Activated T-cell treated with anti-CD3 and anti-CD28 coated beads, Interleukin-2, amount 50 U/mL, for 4 hours (primary cell): Measurements from ENCODE around the gene SBF2. TPM values are rescaled to one million over a fixed set of nuclear protein-coding genes. Genes with fewer than 3 reads are reported as not detected.
A peak's percentile ranks its signal among the peaks of the same experiment; 100 is the strongest.

Experiments
- ATAC-seq, 2 donors: fragments of 200-7000 bp; cut with Tn5 transposase; one replicate each; pipeline ENCODE4 v1.10.0; 2021
- DNase-seq: peaks from one replicate; pipeline ENCODE4 v3.0.0-alpha.2; 2020
- H3K27me3 Mint-ChIP-seq: one replicate; pipeline ENCODE4 v1.8.0; 2021; ENCODE audit warnings: low read depth, mixed read lengths
- H3K36me3 Mint-ChIP-seq: one replicate; pipeline ENCODE4 v1.8.0; 2022; ENCODE audit warnings: mixed read lengths; ENCODE audit not compliant: insufficient read depth
- H3K4me1 Mint-ChIP-seq: one replicate; pipeline ENCODE4 v1.8.0; 2021; ENCODE audit warnings: low read depth, mixed read lengths
- H3K4me3 Mint-ChIP-seq: one replicate; pipeline ENCODE4 v1.8.0; 2021; ENCODE audit warnings: mild to moderate bottlenecking, moderate library complexity, mixed read lengths
- H3K9me3 Mint-ChIP-seq: one replicate; pipeline ENCODE4 v1.8.0; 2021; ENCODE audit warnings: mixed read lengths
- total RNA-seq, 3 donors: library from RNA; stranded (reverse); gene quantifications; one replicate each; pipeline ENCODE4 v1.2.1, GENCODE V29; 2021

SBF2 gene
- total RNA-seq, 3 donors from 2014 or later = 3.0 to 6.9 (median 3.5) TPM

DNA sequence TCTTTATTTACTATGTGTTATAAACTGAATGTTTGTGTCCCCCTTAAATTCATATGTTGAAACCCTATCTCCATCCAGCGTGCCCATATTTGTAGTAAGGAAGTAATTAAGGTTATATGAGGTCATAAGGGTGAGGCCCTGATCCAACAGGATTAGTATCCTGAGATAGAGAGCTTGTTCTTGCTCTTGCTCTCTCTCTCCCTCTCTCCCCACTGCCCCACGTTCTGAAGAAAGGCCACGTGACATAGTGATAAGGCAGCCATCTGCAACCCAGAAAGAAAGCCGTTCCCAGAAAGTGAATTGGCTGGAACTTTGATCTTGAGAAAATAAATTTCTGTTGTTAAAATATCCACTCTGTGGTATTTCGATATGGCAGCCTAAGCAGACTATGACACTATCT lies 417.7 kb downstream of the SBF2 start:
- Mint-ChIP-seq H3K9me3 (peaks cover 9% of the 10 kb centered on the region), H3K27me3 (no peaks in the 10 kb centered on the region), H3K36me3 (peaks cover 3% of the 10 kb centered on the region), H3K4me3 (no peak overlapping the region), H3K4me1 (no peaks in the 10 kb centered on the region)
- DNase-seq (no peak), ATAC-seq (no peak)

DNA sequence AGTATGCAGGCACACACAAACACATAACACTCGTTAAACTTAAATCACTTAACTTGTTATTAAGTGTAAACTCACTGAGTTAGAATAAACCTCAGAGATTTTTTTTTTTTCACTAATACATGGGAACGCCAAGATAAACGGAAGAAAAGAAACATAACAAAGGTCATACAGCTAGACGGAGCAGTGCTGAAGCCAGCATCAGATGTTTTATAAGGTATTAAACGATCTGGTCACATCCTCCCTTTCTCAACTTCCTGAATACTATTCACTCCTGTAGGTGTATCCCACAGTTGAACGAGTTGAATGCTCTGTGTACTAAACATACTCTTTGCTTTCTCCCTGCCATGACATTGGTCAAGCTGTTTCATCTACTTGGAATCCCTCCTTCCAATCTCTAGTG lies 418.2 kb downstream of the SBF2 start:
- no peaks in the 10 kb centered on the region for H3K27me3 Mint-ChIP-seq
- H3K4me3 Mint-ChIP-seq = no peak overlapping the region
- H3K36me3 Mint-ChIP-seq = peaks cover 3% of the 10 kb centered on the region
- H3K4me1 Mint-ChIP-seq = no peaks in the 10 kb centered on the region
- H3K9me3 Mint-ChIP-seq = peaks cover 9% of the 10 kb centered on the region
- ATAC-seq (no peak), DNase-seq (no peak)

DNA sequence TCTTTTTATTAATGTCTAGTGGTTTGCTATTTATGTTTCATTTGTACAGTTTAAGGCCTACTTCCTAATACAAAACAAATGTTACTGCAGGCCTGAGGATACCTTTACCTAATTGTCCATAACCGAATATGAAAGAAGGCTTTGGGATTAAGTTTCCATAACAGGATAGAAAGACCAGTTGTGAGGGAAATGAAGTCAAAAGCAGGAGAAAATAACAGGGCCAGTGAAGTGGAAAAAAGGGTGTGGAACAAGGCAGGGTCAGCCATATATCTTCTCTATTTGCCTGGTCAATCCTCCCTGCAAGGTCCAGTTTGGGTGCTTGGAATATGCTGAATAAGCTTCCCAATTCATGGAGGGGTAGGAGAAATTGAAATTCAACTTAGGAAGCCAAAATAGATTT lies 418.6 kb downstream of the SBF2 start:
- Mint-ChIP-seq H3K27me3 (no peaks in the 10 kb centered on the region), H3K9me3 (peaks cover 9% of the 10 kb centered on the region), H3K36me3 (peaks cover 3% of the 10 kb centered on the region), H3K4me1 (no peaks in the 10 kb centered on the region), H3K4me3 (no peak overlapping the region)
- ATAC-seq (no peak), DNase-seq (no peak)

DNA sequence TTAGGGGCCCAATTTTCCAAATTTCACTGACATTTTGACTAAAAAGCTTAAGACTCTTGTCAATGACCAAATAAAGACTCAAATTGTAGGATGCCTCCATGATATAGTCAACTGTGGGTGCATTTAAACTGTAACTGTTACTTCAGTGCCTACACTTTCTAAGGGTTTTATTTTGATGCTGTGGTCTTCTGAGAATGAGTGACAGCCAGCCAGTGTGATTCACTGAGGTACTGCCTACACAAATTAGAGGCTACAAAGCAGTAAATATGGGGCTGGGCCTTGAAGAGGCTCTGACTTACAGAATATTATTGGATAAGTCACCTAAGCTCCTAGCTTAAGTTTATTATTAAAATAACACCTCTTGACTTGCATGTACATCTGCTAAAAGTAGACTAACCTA lies 419.6 kb downstream of the SBF2 start:
- Mint-ChIP-seq H3K27me3 (no peaks in the 10 kb centered on the region), H3K4me3 (no peak overlapping the region)
- ATAC-seq = no peak

DNA sequence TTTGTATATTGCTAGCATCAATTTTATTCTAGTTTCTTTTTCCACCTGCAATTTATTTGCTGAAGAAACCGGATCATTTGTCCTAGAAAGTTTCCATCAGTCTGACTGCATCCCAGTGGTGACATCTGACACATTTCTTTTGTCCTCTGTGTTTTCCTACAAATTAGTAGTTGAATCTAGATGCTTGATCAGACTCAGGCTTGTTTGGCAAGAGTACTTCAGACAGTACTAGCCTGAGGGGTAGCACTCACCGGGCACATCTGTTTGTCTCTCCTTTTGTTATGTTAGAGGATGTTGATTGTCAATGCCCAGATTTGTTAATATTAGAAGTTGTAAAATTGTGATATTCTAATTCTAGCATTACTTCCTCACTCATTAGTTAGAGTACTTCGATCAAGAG lies 425.4 kb downstream of the SBF2 start:
- Mint-ChIP-seq H3K9me3 (peaks cover 7% of the 10 kb centered on the region), H3K4me1 (no peaks in the 10 kb centered on the region), H3K4me3 (no peak overlapping the region), H3K36me3 (peaks cover 5% of the 10 kb centered on the region), H3K27me3 (no peaks in the 10 kb centered on the region)
- ATAC-seq (no peak), DNase-seq (no peak)

More for the DNA sequence above, 419.6 kb downstream of the SBF2 start:
- no peak for DNase-seq
- H3K9me3 Mint-ChIP-seq = peaks cover 9% of the 10 kb centered on the region
- H3K4me1 Mint-ChIP-seq = no peaks in the 10 kb centered on the region
- peaks cover 5% of the 10 kb centered on the region for H3K36me3 Mint-ChIP-seq

DNA sequence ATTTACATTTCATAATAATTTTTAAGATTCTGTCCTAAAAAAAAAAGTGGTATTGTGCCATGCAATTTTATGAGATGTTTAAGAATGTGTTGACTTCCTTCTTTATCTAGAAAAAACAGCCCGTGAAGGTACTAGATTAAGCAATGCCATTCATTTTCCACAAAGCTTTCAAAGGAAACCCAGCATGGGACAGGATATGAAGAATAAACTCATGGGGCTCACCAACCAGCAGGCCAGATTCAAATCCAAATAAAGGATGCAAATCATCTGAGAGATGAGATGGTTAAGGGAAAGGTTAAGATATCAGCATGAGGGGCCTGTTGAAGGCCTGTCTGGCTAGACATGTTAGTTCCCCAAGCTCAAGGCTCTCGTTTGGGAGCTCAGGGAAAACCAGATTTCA lies 431.0 kb downstream of the SBF2 start:
- no peak for ATAC-seq
- DNase-seq = no peak
- Mint-ChIP-seq H3K27me3 (no peaks in the 10 kb centered on the region), H3K9me3 (no peaks in the 10 kb centered on the region), H3K4me3 (no peak overlapping the region), H3K36me3 (peaks cover 2% of the 10 kb centered on the region), H3K4me1 (peaks cover 31% of the 10 kb centered on the region)

DNA sequence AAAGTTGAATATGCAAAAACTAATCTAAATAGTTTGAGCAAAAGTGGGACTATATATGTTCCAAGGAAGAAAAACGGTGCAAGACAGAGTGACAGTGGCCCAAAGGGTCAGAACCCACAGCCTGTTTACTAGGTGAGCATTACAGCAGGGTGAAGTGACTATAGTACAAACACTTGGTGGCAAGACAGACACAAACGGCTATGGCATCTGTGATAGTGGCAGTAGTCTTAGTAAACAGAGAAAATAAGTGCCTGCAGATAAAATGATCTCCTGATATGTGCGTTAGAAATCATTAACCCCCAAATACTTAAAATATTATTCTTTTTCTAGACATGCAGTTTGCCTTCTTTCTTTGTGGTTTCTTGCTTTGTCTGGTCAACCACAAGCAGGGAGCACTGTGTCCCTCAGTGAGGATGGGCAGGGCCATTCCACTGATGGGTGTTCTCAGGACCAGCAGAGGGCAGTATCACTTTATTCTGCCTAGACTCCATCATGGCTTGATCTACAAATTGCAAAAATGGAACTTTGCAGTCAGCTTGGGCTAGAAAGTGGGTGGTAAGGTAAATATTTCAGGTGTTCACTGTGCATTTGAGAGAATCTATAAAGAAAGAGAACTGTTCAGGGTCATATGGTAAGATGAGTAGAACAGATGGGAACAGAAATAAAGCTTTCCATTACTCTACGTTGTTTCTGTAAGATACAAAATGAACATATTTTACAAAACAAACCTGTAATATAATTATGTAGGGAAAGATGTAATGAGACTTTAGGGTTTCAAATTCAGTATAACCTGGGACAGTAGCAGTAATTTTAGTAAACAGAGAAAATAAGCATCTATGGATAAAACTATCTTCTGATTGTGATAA lies 431.9 kb downstream of the SBF2 start:
- DNase-seq (peak; percentile 32), ATAC-seq (peak; percentile 70 to 71)
- no peaks in the 10 kb centered on the region for H3K9me3 Mint-ChIP-seq
- no peaks in the 10 kb centered on the region for H3K27me3 Mint-ChIP-seq
- peaks cover 31% of the 10 kb centered on the region for H3K4me1 Mint-ChIP-seq
- H3K4me3 Mint-ChIP-seq = no peak overlapping the region
- no peaks in the 10 kb centered on the region for H3K36me3 Mint-ChIP-seq

DNA sequence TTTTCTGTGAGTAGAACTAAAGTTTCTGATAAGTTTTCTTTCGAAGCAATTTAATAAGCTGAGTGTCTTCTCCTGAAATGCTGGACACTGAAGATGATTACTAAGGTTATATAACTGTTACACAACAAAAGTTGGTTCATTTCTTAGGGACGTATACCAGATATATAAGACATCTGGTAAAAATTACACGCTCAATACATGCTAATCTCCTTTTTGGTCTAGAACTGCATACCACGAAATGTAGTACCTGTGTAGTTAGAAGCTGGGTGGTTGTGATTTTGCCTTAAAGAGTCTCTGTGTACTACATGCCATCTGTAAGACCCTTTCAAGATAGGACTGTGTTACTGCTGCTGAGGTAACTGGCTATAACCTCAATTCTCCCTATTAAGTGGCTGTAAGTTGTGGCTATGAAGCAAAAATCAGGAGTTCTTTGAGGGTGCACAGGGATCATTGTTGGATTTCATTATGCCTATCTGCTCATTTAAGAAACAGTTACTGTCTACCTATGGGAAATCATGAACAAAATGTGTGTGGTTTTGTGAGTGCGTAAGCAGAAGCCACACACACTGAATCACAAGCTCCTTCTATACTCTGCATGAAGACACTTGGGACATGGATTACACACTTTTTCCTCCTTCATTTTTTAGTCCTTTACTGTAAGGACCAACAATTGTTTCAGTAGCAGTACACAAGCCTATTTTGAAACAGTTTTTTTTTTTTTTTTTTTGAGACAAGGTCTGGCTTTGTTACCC lies 434.3 kb downstream of the SBF2 start:
- Mint-ChIP-seq H3K4me3 (peak overlapping the region; percentile 22), H3K27me3 (no peaks in the 10 kb centered on the region), H3K9me3 (no peaks in the 10 kb centered on the region), H3K36me3 (no peaks in the 10 kb centered on the region), H3K4me1 (peaks cover 31% of the 10 kb centered on the region)
- ATAC-seq (peak; percentile 78 to 84), DNase-seq (no peak)

DNA sequence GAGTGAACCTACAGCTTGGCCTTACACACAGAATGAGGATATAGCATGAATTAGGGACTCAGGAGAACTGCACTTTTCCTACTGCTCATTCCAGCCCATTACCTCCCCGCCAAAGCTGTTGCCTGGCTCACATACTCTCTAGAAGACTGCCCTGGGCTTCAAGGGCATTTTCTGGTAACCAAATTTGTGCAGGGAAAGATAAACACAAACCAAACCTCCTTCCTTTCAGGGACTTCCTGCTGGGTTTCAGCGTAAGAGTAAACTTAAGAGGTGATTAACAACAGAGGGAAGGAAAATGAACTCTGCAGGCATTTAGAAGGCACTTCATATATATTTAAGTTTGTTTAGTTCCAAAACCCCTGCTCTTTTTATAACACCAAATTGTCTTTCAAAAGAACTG lies 435.2 kb downstream of the SBF2 start:
- no peak for ATAC-seq
- Mint-ChIP-seq H3K4me3 (no peak overlapping the region), H3K27me3 (no peaks in the 10 kb centered on the region), H3K4me1 (peaks cover 31% of the 10 kb centered on the region), H3K9me3 (no peaks in the 10 kb centered on the region), H3K36me3 (no peaks in the 10 kb centered on the region)
- DNase-seq = no peak

DNA sequence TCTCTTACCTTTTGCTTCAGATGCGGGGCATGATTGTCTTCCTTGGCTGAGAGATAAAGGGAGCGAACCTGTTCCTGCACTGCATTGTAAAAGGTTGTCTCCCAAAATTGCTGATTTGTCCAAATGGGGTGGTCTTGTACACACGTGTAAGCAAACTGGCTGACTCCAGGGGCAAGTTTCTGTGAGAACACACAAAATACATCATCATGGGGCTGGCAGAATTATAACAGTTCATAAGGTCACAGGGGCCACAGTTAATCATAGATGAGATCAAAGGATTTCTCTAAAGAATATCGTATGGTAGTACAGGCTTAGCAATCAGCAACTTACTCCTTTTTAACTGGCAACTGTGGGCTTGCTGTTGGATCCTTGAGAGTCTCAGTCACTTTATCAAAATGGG lies 435.8 kb downstream of the SBF2 start:
- H3K4me3 Mint-ChIP-seq = no peak overlapping the region
- DNase-seq (no peak), ATAC-seq (no peak)
- H3K36me3 Mint-ChIP-seq = peaks cover 5% of the 10 kb centered on the region
- no peaks in the 10 kb centered on the region for H3K9me3 Mint-ChIP-seq
- H3K27me3 Mint-ChIP-seq = no peaks in the 10 kb centered on the region
- H3K4me1 Mint-ChIP-seq = peaks cover 31% of the 10 kb centered on the region

DNA sequence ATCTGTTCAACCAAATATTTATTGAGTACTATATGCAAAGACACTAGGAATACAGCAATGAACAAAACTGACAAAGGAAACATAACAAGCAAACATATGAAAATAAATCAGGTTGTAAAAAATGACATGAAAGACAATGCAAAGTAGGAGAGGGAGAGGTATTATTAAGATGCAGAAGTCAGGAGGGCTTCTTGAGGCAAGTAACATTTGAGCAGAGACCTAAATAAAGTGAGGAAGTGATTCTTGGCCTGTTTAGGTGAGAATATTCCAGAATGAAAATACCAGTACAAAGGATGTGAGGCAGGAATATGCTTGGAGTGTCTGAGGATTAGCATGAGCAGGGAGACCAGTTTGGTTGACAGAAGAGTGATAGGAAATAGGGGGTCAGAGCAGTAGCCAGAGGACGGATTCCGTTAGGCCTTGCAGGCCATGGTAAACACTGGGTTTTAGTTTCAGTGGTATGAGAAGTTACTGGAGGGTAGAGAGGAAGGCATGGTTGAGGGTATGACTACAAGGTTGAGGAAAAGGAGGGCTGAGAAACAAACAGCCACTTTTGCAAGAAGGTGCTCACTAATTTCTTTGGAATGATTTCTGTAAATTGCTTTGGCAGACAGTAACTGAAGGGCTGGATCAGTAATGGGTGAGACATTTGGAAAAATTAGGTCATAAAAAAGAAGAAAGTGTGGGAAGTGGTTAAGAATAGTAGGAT lies 438.3 kb downstream of the SBF2 start:
- DNase-seq = no peak
- Mint-ChIP-seq H3K27me3 (no peaks in the 10 kb centered on the region), H3K9me3 (no peaks in the 10 kb centered on the region), H3K4me1 (peaks cover 24% of the 10 kb centered on the region), H3K4me3 (no peak overlapping the region), H3K36me3 (peaks cover 11% of the 10 kb centered on the region)
- ATAC-seq = no peak

DNA sequence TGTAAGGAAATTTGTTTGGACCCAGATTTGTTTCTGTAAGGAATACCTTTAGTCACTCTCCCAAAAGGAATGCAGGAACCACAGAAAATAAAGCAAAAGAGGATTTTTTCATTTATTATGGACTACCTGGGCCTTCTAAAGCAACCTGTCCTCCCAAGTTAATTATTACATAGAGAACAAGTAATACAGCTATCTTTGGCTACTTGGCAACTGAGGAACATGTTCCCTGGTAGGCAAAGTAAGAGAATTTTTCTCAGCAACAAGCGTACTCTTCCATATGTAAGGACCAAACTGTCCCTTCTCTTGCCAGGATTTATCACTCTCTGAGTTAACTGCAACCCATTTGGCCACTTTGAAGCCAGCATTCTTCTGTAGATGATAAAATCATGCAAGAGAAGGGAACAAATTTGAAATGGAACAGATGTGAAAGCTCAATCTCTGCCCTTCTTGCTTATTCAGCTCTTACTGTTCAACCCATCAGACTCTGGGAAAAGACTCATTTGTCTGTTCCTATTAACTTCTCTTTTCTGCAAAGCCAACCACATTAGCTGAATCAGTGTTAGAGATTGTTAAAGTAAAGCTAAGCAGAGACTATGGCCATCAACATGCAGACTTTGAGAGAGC lies 440.0 kb downstream of the SBF2 start:
- Mint-ChIP-seq H3K9me3 (no peaks in the 10 kb centered on the region), H3K36me3 (peaks cover 16% of the 10 kb centered on the region), H3K4me1 (peaks cover 11% of the 10 kb centered on the region), H3K27me3 (no peaks in the 10 kb centered on the region), H3K4me3 (no peak overlapping the region)
- no peak for ATAC-seq
- DNase-seq = no peak

DNA sequence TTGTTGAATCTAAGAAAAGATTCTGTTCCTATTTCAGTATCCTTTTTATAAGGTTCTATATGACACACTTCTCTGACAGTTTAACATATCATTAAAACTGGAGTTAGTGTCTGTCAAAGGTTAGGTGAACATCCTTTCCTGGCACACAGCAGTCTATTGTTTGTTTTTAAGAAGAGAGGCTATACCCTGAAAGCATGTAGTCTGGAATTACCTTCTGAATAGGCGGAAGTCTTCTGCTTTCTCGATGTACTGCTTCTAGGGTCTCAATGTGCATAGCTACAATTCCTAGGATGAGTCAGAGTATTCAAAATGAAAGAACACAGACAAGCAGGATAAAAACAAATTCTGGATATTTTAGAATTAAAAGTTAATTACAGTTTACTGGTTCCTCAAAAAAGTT lies 441.6 kb downstream of the SBF2 start:
- Mint-ChIP-seq H3K4me1 (no peaks in the 10 kb centered on the region), H3K27me3 (no peaks in the 10 kb centered on the region), H3K36me3 (peaks cover 19% of the 10 kb centered on the region), H3K4me3 (no peak overlapping the region), H3K9me3 (no peaks in the 10 kb centered on the region)
- DNase-seq (no peak), ATAC-seq (no peak)

DNA sequence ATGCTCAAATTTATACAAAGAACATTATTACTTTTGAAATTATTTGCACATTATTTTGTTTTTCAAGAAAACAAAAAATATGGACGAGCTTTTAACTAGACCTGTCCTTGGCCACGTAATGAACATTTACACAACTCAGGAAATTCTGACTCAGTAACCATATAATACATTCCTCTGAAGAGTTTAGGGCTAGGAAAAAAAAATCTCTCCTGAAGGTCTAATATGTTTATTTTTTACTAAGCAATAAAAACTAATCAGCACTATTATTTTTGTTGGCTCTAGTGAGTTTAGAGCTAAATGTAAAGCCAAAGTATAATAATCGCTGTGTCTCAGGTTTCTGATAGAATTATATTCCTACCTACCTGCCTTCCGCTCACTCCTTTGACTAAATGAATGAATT lies 442.7 kb downstream of the SBF2 start:
- Mint-ChIP-seq H3K9me3 (no peaks in the 10 kb centered on the region), H3K4me1 (peaks cover 5% of the 10 kb centered on the region), H3K4me3 (no peak overlapping the region), H3K36me3 (peaks cover 19% of the 10 kb centered on the region), H3K27me3 (no peaks in the 10 kb centered on the region)
- DNase-seq = no peak
- ATAC-seq = no peak
